HG02610 (cell line): ENCODE measurements around the gene GALNT16.
"Not testable (repeated sequence)": the region's sequence is repeated elsewhere in the genome, so short reads cannot be mapped to it uniquely, and the experiment has no call there.

ENCODE experiments used
- ATAC-seq: cut with Tn5 transposase; IDR thresholded peaks from one replicate; pipeline ENCODE4 v1.9.1; 2021; ENCODE audit warnings: mild to moderate bottlenecking, moderate library complexity; ENCODE audit not compliant: unreplicated experiment

The GALNT16 gene

DNA sequence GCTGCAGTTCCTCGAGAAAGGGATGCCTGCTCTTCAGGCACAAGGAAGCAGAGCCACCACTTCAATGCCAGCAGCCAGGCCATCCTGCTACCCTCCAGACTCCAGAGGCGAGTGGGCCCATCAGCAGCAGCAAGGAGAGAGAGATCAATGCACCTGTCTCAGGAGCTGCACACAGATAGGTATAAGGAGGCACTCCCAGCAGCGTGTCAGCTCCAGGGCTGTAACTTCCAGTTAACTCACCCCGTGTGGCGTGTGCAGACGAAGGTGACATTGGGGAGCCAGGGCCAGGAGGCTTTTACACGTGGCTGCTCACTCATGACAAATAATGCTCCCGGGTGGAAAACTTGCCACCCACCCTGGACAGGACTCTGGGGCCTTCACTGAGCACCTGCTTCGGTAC lies 24.2 kb downstream of the GALNT16 start:
- ATAC-seq = no peak

DNA sequence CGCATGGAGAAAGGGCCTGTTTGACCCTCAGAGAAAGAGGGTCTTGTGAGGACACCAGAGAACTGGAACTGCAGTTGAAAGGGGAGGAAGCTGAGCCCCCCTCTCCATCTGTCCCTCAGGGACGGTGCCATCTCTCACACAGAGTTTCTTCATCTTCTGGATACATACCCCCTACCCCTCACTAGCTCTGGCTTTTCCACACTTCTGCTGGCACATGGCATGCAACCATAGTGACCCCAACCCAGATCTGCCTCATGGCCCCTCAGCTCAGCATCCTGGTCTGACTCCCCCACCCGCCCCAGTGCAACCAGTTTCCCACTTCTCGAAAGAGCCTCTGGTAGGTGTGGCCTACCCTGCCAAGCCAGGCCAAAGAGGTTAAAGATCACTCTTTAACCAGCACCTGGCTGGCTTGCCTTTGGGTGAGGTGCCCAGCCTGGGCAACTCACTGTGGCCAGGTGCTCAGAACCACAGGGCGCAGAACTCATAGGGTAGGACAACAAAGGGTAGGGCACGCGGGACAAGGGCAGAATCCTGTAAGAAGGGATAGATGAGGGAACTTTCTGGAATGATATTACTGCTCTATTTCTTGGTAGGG lies 25.8 kb downstream of the GALNT16 start:
- ATAC-seq = no peak

DNA sequence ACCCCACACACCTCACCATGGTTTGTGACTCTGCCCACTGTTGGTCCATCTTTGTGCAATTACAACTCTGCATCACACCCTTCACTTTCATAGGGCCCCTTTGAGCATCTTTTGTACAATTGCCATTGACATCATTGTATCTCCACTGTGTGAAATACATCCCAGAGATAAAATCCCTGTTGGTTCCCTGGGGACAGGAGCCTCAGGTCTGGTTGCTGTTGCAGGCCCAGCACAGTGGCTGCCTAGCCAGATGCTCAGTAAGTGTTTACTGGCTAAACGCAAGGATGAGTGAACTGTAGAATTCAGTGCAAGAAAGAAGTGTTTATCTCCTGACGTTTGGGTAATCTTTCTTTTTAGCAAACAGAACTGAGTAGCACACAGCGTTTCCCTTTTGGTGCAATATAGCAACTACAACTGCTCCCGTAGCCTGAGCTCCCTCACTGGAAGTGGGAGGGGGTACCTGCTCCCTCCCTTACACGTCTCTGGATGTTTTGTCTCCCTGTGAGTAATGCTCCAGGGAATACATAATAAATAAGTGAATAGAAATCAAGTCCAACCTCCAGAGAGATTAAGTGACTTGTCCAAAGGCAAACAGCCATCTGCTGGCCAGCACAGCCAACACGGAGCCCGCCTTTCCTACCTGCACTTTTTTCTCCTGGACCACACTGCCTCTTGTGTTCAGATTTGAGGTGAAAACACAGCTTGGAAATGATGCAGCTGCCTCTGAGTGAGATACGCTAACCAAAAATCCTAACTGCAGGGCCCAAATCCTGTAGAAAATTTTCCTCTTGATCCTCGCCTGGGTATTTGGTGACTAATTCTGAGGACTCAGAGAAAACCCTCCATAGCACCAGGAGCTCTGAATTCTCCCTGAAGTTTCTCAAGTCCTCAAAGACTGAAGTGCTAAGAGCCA lies 27.4 kb downstream of the GALNT16 start:
- ATAC-seq = no peak

DNA sequence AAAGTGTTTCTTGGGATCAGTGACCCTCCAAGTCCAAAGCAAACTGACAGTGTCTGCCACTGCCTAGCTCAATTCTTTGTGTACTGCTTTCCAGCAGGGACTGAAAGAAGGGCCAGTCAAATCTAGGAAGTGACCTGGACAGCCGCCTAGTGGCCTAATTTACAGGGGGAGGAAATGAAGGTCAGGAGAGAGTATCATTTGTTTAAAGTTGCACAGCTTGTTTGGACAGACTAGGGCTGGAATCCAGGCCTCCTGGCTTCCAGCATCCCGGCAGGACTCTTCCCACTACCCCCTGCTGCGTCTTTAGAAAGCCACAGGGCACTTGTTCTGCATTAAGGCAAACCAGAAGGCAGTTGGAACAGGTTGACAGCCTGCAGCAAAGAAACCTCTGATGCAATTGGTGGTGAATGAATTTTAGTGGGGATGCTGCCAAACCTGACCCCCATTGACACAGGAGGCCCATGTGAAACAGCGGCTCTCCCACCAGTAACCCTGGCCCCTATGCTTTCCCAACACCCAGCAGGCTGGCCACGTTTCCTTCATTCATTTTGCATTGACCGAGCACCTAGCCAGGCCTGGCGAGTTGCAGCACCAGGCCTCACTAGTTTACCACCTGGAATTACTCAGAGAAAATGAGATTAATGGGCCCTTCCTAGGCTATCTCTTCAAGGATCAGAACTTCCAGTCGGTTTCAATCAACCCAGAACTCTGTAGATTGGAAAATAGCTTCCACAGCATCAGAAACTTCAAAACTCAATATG lies 28.2 kb downstream of the GALNT16 start:
- ATAC-seq = no peak

DNA sequence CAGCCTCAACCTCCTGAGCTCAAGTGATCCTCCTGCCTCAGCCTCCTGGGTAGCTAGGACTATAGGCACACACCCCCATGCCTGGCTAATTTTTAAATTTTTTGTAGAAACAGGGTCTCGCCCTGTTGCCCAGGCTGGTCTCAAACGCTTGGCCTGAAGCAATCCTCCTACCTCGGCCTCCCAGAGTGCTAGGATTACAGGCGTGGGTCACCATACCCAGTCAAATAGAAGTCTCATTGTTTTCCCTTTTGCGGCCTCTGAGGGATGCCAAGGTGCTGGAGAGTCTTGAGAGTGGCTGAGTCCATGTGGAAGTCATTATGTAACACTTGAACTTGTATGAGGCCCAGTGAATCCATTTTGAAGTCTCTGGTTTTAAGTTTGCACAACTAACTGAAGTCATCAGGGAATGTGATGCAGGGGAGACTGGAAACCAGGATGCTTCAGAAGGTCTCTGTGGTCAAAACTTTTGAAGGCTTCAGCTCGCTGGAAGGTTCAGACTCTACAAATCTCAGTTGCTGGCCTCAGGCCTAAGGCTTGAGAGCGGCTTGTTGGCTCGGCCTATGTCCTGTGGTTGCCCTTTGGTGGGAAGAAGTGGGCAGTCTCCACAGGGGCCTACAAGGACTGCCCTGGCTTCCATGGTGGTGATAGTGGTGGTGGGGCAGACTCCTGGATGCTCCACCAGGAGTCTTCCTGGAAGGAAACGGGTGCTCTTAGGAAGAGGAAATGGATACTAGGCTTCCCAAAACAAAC lies 29.2 kb downstream of the GALNT16 start:
- ATAC-seq = no peak

DNA sequence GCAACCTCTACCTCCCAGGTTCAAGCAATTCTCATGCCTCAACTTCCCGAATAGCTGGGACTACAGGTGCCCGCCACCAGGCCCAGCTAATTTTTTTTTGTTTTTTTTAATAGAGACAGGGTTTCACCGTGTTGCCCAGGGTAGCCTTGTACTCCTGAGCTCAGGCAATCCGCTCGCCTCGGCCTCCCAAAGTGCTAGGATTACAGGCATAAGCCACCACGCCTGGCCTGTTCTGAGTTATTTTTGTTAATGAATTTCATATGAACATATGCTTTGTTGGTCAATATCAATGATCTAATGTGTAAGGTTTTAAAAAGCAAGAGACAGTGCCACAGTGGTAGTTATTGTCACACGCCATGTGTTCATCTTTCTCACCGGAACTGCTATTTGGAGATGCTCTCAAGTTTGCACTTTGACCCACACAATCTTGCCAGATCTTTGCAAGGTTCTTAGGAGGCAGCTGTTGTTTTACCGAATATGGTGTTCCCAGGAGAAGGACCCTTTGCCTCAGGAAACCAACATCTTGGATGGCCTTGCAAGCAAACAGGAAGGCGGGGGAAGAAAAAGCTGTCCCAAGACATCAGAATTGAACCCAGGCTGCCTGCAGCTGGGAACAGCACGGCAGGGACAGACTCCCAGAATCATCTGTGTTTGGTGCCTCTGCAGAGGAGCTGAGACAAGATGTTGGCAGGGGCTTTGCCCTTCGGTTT lies 30.0 kb downstream of the GALNT16 start:
- ATAC-seq = no peak

DNA sequence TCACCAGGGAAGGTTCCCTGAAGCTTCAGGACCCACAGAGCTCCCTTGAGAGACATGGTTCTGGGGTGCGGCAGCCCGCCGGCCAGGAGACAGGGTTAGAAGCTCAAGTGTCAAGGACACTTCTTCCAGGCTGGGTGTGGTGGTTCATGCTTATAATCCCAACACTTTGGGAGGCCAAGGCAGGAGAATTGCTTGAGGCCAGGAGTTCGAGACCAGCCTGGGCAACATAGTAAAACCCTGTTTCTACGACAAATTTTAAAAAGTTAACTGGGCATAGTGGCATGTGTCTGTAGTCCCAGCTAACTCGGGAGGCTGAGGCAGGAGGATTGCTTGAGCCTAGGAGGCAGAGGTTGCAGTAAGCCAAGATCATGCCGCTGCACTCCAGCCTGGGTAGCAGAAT lies 30.9 kb downstream of the GALNT16 start:
- ATAC-seq = not testable (repeated sequence)

DNA sequence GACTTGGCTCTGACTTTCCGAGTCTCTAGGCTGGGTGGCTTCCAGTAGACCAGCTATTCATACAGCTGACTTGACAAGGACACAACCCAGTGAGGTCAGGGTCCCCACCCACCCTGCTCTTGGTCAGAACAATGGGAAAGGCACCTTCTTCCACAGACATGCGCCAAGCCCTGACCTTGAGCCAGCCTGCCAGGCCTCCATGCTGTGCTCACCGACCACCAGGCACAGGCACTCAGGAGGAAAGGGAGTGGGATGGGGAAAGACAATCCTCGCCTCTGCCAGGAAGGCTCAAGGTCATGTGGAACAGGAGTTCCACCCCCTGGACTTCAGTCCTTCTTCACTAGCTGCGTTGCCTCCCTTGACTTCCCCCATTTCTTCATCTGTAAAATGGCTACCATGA lies 31.4 kb downstream of the GALNT16 start:
- no peak for ATAC-seq

DNA sequence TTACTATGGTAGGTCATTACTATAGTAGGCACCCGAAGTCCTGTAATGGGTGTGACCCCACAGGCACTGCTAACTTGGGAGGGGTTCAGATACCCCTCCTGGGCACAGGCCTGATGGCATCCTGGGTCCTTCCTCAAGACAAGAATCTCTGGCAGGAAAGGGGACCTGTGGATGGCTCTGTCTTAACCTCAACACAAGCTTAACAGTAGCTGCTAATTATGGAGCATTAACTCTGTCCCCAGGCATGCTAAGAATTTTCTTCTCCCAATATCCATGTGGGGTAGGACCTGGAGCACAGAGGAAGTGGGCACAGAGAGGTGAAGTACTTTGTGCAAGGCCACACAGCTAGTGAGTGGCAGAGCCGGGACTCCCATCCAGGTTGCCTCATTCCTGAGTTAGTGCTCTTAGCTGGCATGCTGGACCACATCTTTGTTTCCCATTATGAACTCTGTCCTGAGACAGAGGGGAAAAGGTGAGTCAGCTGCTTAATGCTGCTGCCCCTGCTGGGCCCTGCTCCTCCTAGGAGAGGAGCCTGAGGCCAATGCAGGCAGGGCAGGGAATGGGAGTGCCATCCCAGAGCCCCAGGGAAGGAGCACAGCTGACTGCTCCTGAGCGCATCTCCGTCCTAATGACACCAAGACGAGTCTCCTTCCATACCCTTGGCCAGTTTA lies 32.1 kb downstream of the GALNT16 start:
- no peak for ATAC-seq

DNA sequence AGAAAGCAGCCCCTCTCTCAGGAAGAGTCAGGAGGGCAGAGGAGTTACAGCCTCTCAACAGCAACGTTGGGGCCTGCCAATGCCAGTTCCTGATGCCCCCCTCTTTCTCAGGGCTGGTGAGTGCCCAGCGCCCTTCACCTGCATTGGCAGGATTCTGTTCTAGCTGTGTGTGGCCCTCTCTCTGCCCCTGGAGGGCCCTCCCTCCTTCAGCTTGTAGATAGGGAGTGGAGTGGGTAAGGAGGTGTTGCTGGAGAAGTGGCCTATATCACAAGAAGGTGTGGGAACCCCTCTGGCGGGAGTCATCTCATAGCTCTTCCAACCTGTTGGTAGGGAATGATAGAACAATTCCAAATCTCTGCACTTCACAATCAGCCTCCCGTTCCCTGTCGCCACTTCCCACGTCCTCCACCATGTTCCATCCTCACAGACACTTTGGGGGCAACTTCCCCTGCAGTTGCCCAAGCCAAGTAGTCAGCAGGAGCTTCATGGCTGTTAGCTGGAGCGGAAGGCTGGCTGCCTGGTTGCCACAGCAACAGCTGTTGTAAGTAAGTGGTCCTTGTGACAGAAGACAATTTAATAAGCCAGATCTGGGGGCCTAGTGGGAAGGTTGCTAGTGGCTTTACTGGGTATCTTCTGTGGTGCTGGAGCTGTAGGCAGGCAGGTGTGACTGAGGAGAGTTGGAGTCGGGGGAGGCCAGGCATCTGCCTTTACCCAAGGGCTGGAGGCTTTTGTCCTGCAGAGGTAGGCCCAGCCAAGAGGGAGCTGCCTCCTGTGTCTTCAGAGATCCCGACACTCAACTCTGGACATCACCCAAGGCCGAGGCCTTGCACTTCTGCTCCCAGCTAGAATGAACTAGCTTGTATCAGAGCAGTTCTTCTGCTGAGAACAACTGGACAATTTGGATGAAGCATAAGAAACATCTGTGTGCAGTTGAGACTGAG lies 38.4 kb downstream of the GALNT16 start:
- no peak for ATAC-seq

DNA sequence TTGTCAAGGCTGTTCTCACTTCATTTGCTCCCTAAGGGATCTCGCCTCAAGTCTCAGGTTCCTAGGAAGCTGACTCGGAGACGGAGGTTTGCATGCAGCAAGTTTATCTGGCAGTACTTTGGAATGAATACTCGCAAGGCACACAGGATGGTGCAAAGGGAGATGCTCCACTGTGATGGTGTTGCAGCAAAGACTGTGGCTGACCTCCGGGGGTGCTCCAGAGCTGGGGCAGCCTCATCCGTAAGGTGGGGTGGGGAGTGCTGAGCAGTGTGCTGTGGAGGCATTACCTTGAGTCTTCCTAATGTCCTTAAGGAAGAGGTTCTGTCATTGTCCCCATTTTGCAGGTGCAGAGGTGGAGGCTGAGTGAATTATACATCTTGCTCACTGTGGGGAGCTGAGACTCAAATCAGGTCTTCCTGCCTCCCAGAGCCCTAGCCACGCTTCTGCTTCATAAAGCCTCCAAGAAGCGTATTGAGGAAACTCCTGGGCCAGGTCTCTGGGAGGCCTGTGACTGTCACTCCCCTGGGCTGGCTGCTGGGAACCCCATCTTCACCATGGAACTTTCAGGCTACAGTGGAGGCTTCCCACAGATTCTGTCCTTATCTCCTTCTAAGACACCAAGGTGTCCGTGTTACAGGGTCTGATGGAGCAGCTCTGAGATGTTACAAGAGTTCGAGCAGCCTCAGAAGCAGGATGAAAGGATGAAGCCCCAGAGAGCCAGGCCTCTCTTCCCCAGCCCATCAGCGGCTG lies 39.5 kb downstream of the GALNT16 start:
- no peak for ATAC-seq

DNA sequence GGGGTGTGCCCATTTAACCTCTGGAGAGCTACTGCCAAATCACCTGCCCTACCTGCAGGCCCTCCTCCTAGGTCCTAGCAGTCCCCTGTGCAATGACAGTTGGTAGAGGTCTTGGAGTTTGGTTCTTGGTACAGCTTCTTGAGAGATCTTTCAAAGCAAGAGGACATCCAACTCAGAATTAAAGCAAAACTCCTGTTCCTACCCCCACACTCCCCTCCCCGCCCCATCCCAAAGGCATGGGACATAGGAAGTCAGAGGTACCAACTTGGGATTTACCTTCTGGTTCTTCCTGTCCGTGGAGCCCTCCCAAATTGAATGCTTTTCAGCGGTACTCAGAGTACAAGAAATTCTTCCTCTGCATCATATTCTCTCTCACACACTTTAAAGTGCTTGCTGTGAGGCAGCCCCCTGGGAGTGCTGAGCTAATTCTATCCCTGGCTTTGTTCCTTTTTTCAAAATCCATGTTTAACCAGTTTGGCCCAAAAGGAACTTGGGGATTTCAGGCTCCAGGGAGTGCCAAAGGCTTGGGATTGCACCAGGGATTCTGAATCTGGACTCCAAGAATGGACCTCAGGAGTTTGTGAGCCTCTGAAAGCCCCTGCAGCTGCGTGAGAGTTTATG lies 40.8 kb downstream of the GALNT16 start:
- no peak for ATAC-seq

DNA sequence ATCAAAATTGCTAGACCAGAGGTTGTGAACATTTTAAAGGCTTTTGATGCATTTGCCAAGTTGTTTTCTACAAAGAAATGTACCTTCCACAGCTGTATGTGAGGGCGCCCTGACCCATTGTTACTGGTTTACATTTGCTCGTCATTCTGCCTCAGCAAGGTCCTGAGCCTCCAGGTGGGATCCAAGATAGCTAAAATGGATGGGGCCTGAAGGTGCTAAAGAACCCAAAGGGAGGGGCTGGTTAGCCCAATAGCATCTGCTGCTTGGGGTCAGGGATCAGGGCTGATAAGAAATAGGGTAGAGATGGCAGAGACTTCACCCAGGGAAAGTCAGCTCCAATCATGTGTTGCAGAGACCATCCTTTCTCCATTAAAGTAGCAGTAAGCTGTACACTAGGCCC lies 43.1 kb downstream of the GALNT16 start:
- ATAC-seq = no peak

DNA sequence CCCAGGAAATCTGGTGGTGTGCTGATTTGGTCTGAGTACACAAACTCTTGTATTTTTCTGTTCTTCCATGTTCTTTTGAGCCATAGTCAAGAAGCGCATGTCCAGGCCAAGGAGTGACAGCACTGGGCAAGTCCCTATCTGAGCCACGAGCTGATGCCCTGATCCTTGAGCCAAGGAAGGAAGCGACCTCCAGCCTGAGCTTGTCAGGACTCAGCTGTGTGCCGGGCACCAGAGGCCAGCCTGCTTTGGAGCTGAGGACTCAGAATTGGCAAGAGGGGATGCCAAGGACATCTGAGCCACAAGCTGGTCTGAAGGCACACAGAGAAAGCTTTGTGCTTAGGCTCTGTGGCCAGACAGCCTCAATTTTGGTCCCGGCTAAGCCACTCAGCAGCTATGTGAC lies 52.6 kb downstream of the GALNT16 start:
- no peak for ATAC-seq

DNA sequence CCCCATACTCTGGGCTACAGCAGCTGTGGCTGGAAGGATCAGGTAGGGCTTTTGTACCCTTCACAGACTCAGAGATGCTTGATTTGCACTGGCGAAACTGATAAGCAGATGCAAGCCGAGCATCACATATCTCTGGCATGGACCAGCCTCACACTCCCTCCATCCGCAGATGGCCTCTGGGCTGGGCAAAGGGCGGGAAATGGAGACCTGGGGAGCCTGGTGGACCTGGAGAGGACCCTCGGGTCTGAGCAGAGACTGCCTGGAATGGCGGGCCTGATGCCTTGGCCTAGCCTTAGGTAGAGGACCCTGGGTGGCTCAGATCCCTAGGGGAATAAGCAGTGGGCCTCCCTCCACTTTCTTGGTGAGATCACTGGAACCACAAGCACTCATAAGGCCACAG lies 53.2 kb downstream of the GALNT16 start:
- no peak for ATAC-seq

DNA sequence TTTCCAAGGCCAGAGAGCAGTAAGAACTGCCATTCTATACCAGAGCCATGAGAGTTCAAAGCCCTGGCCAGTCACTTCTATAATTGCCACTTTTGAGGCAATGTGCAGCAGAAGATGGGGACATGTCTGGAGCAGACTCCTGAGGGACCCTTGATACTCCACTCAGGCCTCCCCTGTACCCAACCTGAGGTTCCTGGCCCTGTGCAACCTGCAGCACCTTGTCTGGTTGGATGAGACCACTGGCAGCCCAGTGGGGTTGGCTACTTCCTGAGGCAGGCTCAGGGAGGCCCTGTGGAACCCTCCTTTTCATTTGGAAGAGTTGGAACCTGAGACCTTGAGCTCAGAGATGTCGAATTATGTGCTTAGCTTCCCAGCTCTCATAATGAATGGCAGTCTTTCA lies 54.4 kb downstream of the GALNT16 start:
- no peak for ATAC-seq

DNA sequence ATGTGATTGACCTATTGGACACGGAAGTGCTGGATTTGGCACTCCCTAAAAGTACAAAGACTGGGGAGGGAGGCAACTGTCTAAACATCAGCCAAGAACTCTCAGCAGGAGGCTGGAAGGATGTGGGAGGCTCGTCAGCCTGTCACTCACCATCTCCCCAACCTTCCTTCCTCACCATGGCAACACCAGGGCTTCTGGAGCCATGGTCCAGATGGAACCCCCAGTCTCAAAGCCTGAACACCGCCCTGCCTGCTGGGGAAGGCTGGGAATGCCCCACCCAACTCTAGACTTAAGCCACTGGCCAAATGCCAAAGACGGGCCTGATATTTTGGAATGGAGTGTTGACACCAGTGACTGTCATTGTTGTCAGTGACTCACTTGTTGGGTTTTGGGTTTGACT lies 55.3 kb downstream of the GALNT16 start:
- ATAC-seq = no peak
